ENCODE results near the gene CLIP1.

GRCh38 chr12:122449317-122449716 is 26.8 kb upstream of the CLIP1 start:
- TF ChIP-seq, protein P1, sequence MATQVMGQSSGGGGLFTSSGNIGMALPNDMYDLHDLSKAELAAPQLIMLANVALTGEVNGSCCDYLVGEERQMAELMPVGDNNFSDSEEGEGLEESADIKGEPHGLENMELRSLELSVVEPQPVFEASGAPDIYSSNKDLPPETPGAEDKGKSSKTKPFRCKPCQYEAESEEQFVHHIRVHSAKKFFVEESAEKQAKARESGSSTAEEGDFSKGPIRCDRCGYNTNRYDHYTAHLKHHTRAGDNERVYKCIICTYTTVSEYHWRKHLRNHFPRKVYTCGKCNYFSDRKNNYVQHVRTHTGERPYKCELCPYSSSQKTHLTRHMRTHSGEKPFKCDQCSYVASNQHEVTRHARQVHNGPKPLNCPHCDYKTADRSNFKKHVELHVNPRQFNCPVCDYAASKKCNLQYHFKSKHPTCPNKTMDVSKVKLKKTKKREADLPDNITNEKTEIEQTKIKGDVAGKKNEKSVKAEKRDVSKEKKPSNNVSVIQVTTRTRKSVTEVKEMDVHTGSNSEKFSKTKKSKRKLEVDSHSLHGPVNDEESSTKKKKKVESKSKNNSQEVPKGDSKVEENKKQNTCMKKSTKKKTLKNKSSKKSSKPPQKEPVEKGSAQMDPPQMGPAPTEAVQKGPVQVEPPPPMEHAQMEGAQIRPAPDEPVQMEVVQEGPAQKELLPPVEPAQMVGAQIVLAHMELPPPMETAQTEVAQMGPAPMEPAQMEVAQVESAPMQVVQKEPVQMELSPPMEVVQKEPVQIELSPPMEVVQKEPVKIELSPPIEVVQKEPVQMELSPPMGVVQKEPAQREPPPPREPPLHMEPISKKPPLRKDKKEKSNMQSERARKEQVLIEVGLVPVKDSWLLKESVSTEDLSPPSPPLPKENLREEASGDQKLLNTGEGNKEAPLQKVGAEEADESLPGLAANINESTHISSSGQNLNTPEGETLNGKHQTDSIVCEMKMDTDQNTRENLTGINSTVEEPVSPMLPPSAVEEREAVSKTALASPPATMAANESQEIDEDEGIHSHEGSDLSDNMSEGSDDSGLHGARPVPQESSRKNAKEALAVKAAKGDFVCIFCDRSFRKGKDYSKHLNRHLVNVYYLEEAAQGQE (IDR thresholded peaks at IDR 0.05; ENCODE audit: low read depth): no peak
- TF ChIP-seq TAF1 (IDR thresholded peaks at IDR 0.05; ENCODE audit: low read depth) (no peak), EP300 (IDR thresholded peaks at IDR 0.05; ENCODE audit: borderline replicate concordance) (peak; percentile 84), CEBPB (IDR thresholded peaks at IDR 0.05) (peak; percentile 97)
- TF ChIP-seq, protein P2, sequence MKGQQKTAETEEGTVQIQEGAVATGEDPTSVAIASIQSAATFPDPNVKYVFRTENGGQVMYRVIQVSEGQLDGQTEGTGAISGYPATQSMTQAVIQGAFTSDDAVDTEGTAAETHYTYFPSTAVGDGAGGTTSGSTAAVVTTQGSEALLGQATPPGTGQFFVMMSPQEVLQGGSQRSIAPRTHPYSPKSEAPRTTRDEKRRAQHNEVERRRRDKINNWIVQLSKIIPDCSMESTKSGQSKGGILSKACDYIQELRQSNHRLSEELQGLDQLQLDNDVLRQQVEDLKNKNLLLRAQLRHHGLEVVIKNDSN (IDR thresholded peaks at IDR 0.05): peak; percentile 21; the same call in 1 of the 2 replicates
- TF ChIP-seq, protein P3, sequence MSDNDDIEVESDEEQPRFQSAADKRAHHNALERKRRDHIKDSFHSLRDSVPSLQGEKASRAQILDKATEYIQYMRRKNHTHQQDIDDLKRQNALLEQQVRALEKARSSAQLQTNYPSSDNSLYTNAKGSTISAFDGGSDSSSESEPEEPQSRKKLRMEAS (IDR thresholded peaks at IDR 0.05): peak; percentile 82
